ENCODE results near the gene STK40.

Gene STK40

DNA sequence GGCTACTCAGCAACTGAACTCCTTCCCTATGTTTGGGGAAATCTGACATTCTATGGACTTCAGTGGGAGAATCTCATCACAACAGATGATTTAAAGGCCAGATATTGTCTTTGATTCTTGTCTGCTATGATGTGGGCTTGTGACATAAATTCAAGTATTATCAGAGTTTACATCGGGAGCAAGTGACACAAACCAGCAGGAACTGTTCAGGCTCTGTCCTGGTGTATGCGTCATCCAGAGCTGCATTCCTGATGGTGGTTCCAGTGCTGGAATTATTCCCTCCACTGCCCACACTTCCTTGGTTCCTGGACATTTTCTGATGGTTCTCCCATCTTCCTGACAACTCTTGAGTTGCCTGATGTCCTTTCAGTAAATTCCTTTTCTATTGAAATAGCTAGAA is 22.8 kb upstream of the STK40 start:
- H3K4me3 Mint-ChIP-seq: no peak overlapping the region
- H3K9me3 Mint-ChIP-seq: peaks cover 12% of the 10 kb centered on the region
- H3K27ac Mint-ChIP-seq: no peak overlapping the region
- H3K27me3 Mint-ChIP-seq (ENCODE audit: low read depth): peaks cover 4% of the 10 kb centered on the region
- H3K4me1 Mint-ChIP-seq (ENCODE audit: low read depth): peaks cover 19% of the 10 kb centered on the region
- peaks cover 9% of the 10 kb centered on the region for H3K36me3 Mint-ChIP-seq (ENCODE audit: low read depth)

DNA sequence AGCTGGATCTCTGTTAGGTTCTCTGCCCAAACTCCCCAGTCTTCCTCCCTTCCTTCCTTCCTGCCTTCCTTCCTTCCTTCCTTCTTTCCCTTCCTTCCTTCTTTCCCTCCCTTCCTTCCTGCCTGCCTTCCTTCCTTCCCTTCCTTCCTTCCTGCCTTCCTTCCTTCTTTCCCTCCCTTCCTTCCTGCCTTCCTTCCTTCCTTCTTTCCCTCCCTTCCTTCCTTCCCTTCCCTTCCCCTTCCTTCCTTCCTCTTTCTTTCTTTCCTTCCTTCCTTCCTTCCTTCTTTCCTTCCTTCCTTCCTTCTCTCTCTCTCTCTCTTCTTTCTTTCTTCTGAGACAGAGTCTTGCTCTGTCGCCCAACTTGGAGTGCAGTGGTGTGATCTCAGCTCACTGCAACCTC is 20.7 kb upstream of the STK40 start:
- peaks cover 9% of the 10 kb centered on the region for H3K9me3 Mint-ChIP-seq
- H3K4me3 Mint-ChIP-seq: no peak overlapping the region
- peaks cover 5% of the 10 kb centered on the region for H3K4me1 Mint-ChIP-seq (ENCODE audit: low read depth)
- peaks cover 6% of the 10 kb centered on the region for H3K36me3 Mint-ChIP-seq (ENCODE audit: low read depth)
- H3K27ac Mint-ChIP-seq: no peak overlapping the region
- peaks cover 4% of the 10 kb centered on the region for H3K27me3 Mint-ChIP-seq (ENCODE audit: low read depth)

DNA sequence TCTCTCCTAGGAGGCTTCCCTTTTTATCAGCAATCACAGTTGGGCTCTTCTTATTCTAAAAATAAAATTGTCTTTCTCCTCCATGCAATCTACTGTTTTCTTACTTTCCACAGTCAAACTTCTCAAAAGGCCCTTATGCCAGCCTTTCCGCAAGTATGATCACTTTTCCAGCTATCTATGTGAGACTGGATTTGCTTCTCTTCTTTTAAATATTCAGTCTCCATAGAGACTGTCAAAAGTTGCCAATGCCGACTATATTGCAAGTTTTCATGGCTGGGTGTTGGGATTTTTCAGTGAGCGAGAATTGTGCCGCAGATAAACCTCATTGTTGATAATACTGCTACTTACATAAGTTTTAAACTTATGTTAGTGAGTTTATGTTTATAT is 16.8 kb upstream of the STK40 start:
- H3K27me3 Mint-ChIP-seq (ENCODE audit: low read depth): peaks cover 2% of the 10 kb centered on the region
- H3K27ac Mint-ChIP-seq: no peak overlapping the region
- H3K36me3 Mint-ChIP-seq (ENCODE audit: low read depth): peaks cover 3% of the 10 kb centered on the region
- peaks cover 15% of the 10 kb centered on the region for H3K4me1 Mint-ChIP-seq (ENCODE audit: low read depth)
- H3K9me3 Mint-ChIP-seq: no peaks in the 10 kb centered on the region
- H3K4me3 Mint-ChIP-seq: no peak overlapping the region

DNA sequence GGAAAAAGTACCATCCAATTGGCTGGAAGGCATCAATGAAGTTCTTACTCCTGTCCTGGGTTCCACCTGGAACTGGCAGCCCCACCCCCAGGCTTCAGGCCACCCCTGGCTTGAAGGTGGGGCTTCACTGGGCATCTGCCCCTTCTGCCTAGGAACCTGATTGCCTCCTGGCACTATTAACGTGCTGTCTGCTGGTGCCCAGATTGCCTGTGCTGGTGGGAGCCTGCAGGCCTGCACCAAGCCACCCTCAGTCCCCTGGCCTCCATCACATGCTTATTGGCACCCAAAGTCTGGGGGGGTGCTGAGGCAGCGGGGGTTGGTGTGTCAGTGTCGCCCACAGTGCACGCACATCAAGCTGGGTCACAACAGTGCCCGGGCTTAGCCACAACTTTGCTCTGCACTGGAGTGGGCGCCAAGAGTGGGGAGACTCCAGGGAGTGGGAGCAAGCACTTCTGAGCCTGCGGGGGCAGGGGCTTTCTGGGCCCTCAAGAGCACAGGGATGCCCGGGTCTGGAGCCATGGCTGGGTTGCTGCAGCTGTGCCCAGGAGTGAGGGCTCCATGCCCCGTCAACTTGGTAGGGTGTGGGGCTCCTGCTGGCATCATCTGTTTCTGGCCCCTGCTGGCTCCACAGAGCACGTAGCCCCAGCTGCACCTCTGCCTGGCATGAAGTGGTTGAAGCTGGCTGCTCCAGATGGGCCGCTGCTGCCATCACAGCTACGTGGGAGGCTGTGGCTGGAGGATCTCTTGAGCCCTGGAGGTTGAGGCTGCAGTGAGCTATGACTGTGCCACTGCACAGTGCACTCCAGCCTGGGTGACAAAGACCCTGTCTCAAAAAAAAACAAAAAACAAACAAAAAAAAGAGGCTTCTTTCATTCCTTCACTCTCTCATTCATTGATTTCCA is 16.1 kb upstream of the STK40 start:
- H3K4me1 Mint-ChIP-seq (ENCODE audit: low read depth): peaks cover 18% of the 10 kb centered on the region
- H3K27me3 Mint-ChIP-seq (ENCODE audit: low read depth): no peaks in the 10 kb centered on the region
- no peak overlapping the region for H3K4me3 Mint-ChIP-seq
- H3K9me3 Mint-ChIP-seq: no peaks in the 10 kb centered on the region
- peaks cover 3% of the 10 kb centered on the region for H3K36me3 Mint-ChIP-seq (ENCODE audit: low read depth)
- no peak overlapping the region for H3K27ac Mint-ChIP-seq

DNA sequence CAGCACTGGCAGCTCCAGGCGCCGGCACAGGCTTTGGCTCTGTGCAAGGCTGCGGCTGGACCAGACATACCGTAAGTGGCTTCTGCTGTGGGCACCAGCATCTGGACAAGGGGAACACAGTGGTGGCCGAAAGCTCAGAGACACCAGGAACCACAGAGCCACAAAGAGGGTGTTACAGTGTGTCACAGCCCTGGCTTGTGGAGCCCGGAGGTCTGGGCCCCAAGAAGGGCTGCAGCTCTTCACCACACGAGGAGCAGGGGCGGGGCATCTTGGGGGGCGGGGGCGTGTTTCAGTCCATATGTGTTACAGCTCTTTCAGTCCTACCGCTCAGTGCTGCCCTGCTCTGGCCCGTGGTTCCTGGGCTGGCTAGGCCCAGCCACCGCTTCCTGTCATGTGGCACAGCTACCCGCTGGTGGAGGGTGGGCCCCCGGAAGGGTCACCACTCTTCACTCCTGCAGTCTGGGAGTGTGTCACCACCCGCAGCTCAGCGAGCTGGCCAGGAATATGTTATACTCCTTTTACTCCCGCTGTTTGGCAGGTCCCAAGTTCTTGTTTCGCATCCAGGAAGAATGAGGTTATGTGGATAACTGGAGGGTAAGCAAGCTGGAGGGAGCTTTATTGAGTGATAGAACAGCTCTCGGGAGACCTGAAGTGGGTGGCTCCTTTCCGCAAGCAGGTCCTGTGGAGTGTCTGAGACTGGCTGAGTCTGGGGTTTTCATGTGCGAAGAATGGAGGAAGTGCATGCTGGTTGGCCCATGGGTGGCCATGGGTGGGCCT is 15.3 kb upstream of the STK40 start:
- Mint-ChIP-seq H3K27ac (no peak overlapping the region), H3K4me1 (ENCODE audit: low read depth) (peaks cover 25% of the 10 kb centered on the region), H3K9me3 (no peaks in the 10 kb centered on the region), H3K27me3 (ENCODE audit: low read depth) (no peaks in the 10 kb centered on the region), H3K36me3 (ENCODE audit: low read depth) (peaks cover 3% of the 10 kb centered on the region), H3K4me3 (no peak overlapping the region)

DNA sequence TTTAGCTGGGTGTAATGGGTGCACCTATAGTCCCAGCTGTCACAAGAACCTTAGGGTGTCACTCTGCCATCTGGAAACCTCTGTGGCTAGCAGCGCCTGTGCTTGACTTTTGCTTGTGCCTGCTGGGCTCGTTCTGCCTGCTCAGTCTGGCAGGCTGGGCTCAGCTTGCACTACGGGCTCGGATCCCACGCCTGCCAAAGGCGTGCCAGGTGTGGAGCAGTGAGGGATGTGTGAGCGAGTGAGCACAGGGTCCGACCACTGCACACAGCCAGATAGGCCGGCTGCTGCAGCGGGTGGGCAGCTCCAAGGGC is 14.7 kb upstream of the STK40 start:
- H3K9me3 Mint-ChIP-seq: no peaks in the 10 kb centered on the region
- no peak overlapping the region for H3K4me3 Mint-ChIP-seq

DNA sequence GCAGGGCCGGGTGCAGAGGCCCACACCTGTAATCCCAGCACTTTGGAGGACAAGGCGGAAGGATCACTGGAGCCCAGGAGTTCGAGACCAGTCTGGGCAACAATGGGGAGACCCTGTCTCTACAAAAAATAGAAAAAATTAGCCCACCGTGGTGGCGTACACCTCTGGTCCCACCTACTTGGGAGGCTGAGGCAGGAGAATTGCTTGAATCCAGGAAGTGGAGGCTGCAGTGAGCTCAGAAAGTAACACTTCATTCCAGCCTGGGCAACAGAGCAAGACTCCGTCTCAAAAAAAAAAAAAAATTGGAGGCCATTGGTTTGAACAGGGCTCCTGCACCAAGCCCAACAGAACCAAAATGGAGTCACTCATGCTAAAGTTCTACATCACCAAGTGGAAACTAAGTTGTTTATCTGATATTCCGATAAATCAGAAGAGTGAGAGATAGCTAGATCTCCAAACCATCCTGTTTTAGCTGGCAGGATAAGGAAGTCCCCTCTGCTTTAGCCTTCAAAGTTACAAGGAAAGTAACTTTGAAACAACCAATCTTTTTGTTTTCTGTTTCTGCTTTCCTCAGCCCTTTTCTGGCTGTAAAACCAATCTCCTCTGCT is 12.8 kb upstream of the STK40 start:
- peaks cover 28% of the 10 kb centered on the region for H3K4me1 Mint-ChIP-seq (ENCODE audit: low read depth)
- peak overlapping the region; percentile 96 for H3K4me3 Mint-ChIP-seq
- H3K27ac Mint-ChIP-seq: peak overlapping the region; percentile 97
- no peaks in the 10 kb centered on the region for H3K27me3 Mint-ChIP-seq (ENCODE audit: low read depth)
- H3K36me3 Mint-ChIP-seq (ENCODE audit: low read depth): peaks cover 5% of the 10 kb centered on the region
- no peaks in the 10 kb centered on the region for H3K9me3 Mint-ChIP-seq

More for the DNA sequence above, 14.7 kb upstream of the STK40 start:
- peaks cover 25% of the 10 kb centered on the region for H3K4me1 Mint-ChIP-seq (ENCODE audit: low read depth)
- H3K36me3 Mint-ChIP-seq (ENCODE audit: low read depth): peaks cover 3% of the 10 kb centered on the region
- no peak overlapping the region for H3K27ac Mint-ChIP-seq
- H3K27me3 Mint-ChIP-seq (ENCODE audit: low read depth): no peaks in the 10 kb centered on the region

DNA sequence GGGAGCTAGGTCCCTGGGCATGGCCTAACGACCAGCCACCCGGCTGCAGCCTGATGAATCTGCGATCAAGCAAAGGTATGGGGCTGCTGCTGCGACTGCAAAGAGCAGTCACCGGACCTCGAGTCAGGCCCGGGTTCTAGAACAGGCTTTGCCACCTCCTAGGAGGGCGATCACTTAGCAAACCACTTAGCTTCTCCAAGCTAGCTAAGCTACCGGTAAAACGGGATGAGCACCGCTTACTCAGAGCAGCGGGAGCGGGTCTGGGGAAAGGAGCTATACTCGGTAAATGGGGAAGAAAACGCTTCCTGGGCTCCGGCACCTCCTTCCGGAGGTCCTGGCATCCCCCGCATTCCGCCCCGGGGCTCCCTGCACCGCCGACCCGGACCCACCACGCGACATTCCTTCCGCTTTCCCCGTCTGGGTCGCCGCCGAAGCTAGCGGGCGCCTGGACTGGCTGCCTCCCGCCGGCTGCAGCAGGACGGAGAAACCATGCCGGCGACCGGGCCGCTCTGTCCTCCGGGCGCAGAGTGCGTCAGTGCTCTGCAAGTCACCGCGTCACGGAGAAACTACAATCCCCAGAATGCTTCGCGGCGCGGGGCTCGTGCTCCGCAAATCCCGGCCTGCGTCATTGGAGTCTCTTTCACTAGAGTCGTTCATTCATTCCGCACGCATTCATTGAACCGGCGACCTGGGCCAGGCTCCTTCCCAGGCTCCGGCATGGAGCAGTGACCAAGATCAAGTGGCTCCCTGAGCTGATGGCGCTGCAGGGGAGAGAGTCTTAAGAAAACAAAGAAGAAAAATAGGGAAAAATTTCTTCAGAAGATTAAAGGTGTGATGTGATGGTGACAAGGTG is 11.9 kb upstream of the STK40 start, which contains the start of gene LSM10:
LSM10 (minus strand) TSS at position 531 of the 853 bp plus-strand sequence. CDS start 3,779 bp downstream, outside the sequence.
- Mint-ChIP-seq H3K36me3 (ENCODE audit: low read depth) (peaks cover 12% of the 10 kb centered on the region), H3K27ac (peak within 1 kb of the TSS; percentile 97), H3K4me3 (peak within 1 kb of the TSS; percentile 96), H3K9me3 (no peaks in the 10 kb centered on the region), H3K27me3 (ENCODE audit: low read depth) (no peaks in the 10 kb centered on the region), H3K4me1 (ENCODE audit: low read depth) (peaks cover 30% of the 10 kb centered on the region)

DNA sequence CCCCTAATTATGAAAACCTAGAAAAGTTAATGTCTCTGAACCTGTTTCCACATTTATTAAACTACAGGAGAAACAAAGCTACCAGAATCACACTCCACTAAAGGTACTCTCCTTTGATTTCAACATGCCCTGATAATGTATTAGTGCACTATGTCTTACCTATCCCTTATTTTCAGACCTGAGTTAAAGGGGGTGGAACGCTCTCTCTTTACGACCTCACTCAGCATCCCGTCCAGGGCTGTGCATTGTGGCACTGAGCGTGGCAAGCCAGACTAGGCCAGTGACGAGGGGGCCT is 11.3 kb upstream of the STK40 start:
- Mint-ChIP-seq H3K36me3 (ENCODE audit: low read depth) (peaks cover 15% of the 10 kb centered on the region), H3K4me1 (ENCODE audit: low read depth) (peaks cover 28% of the 10 kb centered on the region), H3K4me3 (peak overlapping the region; percentile 96), H3K27ac (peak overlapping the region; percentile 97), H3K9me3 (no peaks in the 10 kb centered on the region), H3K27me3 (ENCODE audit: low read depth) (no peaks in the 10 kb centered on the region)

DNA sequence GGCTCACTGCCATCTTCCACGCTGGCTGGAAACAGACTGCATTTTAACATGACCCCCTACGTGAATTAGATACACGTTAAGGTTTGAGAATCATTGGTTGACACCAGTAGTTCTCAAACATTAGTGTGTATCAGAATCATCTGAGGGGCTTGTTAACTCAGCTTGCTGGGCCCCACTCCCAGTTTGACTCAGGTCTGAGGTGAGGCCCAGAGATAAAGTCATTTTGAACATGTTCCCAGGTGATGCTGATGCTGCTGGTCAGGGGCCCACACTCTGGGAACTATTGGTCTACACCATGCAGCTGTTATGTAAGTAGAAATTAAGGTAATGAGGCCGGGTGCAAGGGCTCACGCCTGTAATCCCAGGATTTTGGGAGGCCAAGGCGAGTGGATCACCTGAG is 10.6 kb upstream of the STK40 start:
- Mint-ChIP-seq H3K4me3 (peak overlapping the region; percentile 96), H3K9me3 (no peaks in the 10 kb centered on the region), H3K36me3 (ENCODE audit: low read depth) (peaks cover 19% of the 10 kb centered on the region), H3K27ac (no peak overlapping the region), H3K4me1 (ENCODE audit: low read depth) (peaks cover 27% of the 10 kb centered on the region), H3K27me3 (ENCODE audit: low read depth) (no peaks in the 10 kb centered on the region)

DNA sequence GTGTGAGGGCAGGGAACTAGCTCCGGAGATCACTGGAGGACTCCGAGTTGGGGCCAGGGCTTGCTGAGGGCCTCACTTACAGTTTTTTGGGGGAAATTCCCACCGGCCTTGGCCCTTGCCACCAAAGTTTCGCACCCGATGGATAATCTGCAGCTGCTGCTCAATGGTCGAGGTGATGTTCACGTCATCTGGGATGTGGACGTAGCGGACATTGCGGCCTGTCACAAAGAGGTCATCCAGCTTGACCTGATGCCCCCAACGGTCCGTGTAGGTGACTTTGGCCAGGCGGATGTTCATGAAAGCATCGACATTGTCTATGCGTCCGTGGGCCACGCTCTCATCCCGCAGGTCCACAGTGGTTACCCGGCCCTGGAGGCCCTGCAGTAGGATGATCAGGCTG is 8.0 kb upstream of the STK40 start:
- H3K36me3 Mint-ChIP-seq (ENCODE audit: low read depth): peaks cover 29% of the 10 kb centered on the region
- no peaks in the 10 kb centered on the region for H3K9me3 Mint-ChIP-seq
- peaks cover 26% of the 10 kb centered on the region for H3K4me1 Mint-ChIP-seq (ENCODE audit: low read depth)
- H3K4me3 Mint-ChIP-seq: no peak overlapping the region
- H3K27ac Mint-ChIP-seq: no peak overlapping the region
- no peaks in the 10 kb centered on the region for H3K27me3 Mint-ChIP-seq (ENCODE audit: low read depth)

DNA sequence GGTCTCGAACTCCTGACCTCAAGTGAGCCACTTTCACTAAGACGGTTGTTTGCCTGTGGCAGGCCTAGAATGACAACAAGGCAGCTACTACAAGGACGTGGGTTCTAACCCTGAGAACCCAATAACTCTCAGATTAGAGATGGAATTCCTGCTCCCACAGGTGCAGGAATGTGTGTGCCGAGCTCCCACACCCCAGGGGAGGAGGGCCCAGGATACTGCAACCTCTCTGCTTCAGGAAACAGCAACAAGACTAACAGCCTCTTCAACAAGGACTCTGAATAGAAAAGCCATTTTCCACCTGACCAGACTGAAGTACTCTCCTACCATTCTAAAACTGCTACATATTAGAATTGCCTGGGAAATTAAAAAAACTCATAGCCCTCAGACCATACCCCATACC is 7.1 kb upstream of the STK40 start:
- Mint-ChIP-seq H3K36me3 (ENCODE audit: low read depth) (peaks cover 28% of the 10 kb centered on the region), H3K9me3 (no peaks in the 10 kb centered on the region), H3K27me3 (ENCODE audit: low read depth) (no peaks in the 10 kb centered on the region), H3K27ac (no peak overlapping the region), H3K4me1 (ENCODE audit: low read depth) (peaks cover 23% of the 10 kb centered on the region), H3K4me3 (no peak overlapping the region)

DNA sequence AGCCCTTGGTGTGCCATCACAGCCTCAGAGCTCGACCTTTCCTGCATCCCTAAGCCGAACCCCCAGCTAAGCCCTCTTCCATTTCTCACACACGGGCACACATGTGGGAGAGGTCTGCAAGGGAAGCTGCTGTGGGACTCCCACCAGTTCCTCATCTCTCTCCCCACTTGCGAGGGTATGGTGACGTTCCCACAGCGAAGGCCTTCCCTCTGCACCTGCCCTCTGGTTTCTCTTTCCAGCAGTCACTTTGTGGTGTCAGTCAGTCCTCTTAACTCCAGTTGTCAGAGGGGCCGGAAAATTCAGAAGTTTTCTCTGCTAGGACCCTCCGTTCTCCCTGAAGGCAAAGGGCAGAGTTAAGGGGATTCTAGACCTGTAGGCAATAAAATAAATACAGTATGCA is 5.5 kb upstream of the STK40 start:
- Mint-ChIP-seq H3K4me3 (no peak overlapping the region), H3K9me3 (no peaks in the 10 kb centered on the region), H3K4me1 (ENCODE audit: low read depth) (peaks cover 27% of the 10 kb centered on the region), H3K27me3 (ENCODE audit: low read depth) (no peaks in the 10 kb centered on the region), H3K27ac (peak overlapping the region; percentile 42), H3K36me3 (ENCODE audit: low read depth) (peaks cover 30% of the 10 kb centered on the region)

DNA sequence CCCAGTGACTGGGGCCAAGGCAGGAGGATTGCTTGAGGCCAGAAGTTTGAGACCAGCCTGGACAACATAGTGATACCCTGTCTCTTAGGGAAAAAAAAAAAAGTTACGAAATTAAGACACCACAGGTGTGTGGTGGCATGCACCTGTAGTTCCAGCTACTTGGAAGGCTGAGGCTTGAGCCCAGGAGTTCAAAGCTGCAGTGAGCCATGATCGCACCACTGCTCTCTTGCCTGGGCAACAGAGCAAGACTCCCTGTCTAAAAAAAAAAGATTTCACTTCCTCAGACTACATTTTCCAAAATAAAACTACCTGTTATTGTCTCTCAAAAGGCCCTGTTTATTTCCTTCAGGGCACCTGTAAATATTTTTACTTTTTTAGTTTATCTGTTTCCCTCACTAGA is 4.7 kb upstream of the STK40 start:
- Mint-ChIP-seq H3K36me3 (ENCODE audit: low read depth) (peaks cover 30% of the 10 kb centered on the region), H3K27ac (peak overlapping the region; percentile 27), H3K4me3 (no peak overlapping the region), H3K9me3 (no peaks in the 10 kb centered on the region), H3K4me1 (ENCODE audit: low read depth) (peaks cover 26% of the 10 kb centered on the region), H3K27me3 (ENCODE audit: low read depth) (no peaks in the 10 kb centered on the region)

Data from T-helper 1 cell treated with Interleukin-12 subunit alpha and Interleukin-12 subunit beta and Interleukin-4 antibody, amounts not matched to agents 30 μg/mL and 1 μg/mL, for 36 hours (primary cell).